ENCODE results near the gene P4HA2. TPM values are rescaled to one million over a fixed set of nuclear protein-coding genes. Genes with fewer than 3 reads are reported as not detected.
A peak's percentile ranks its signal among the peaks of the same experiment; 100 is the strongest.

P4HA2 gene
- total RNA-seq, 1 donor from 2014 or later, result 190 TPM

GRCh38 chr5:132268769-132269551 lies 41.3 kb upstream of the P4HA2 start:
- no peak for TF ChIP-seq CTCF (IDR thresholded peaks at IDR 0.05; ENCODE audit: insufficient read depth, low read length, severe bottlenecking)
- no peak overlapping the region for H3K4me3 ChIP-seq (ENCODE audit: low read depth, low read length)
- FAIRE-seq (no peak), DNase-seq (ENCODE audit: low read depth) (no peak)
- H3K36me3 ChIP-seq (ENCODE audit: control insufficient read depth, insufficient read depth, low read length), result peaks cover 23% of the 10 kb centered on the region
- H3K27me3 ChIP-seq (ENCODE audit: control insufficient read depth, insufficient read depth, low read length), result no peaks in the 10 kb centered on the region

- DNase-seq (ENCODE audit: low read depth) (no peak), FAIRE-seq (peak; percentile 40)
- no peak for TF ChIP-seq CTCF (IDR thresholded peaks at IDR 0.05; ENCODE audit: insufficient read depth, low read length, severe bottlenecking)
Observed at GRCh38 chr5:132267931-132268768, 40.5 kb upstream of the P4HA2 start.

GRCh38 chr5:132267166-132267739 lies 39.6 kb upstream of the P4HA2 start:
- Histone ChIP-seq H3K27me3 (ENCODE audit: control insufficient read depth, insufficient read depth, low read length) (no peaks in the 10 kb centered on the region), H3K36me3 (ENCODE audit: control insufficient read depth, insufficient read depth, low read length) (peaks cover 24% of the 10 kb centered on the region), H3K4me3 (ENCODE audit: low read depth, low read length) (no peak overlapping the region)
- no peak for TF ChIP-seq CTCF (IDR thresholded peaks at IDR 0.05; ENCODE audit: insufficient read depth, low read length, severe bottlenecking)
- FAIRE-seq (no peak), DNase-seq (ENCODE audit: low read depth) (no peak)

More at GRCh38 chr5:132267931-132268768, 40.5 kb upstream of the P4HA2 start:
- Histone ChIP-seq H3K36me3 (ENCODE audit: control insufficient read depth, insufficient read depth, low read length) (peaks cover 23% of the 10 kb centered on the region), H3K27me3 (ENCODE audit: control insufficient read depth, insufficient read depth, low read length) (no peaks in the 10 kb centered on the region), H3K4me3 (ENCODE audit: low read depth, low read length) (no peak overlapping the region)

GRCh38 chr5:132266836-132267160 lies 39.1 kb upstream of the P4HA2 start:
- TF ChIP-seq CTCF (IDR thresholded peaks at IDR 0.05; ENCODE audit: insufficient read depth, low read length, severe bottlenecking), result no peak
- no peak for FAIRE-seq
- Histone ChIP-seq H3K36me3 (ENCODE audit: control insufficient read depth, insufficient read depth, low read length) (peaks cover 20% of the 10 kb centered on the region), H3K4me3 (ENCODE audit: low read depth, low read length) (no peak overlapping the region), H3K27me3 (ENCODE audit: control insufficient read depth, insufficient read depth, low read length) (no peaks in the 10 kb centered on the region)
- DNase-seq (ENCODE audit: low read depth), result no peak

- H3K27me3 ChIP-seq (ENCODE audit: control insufficient read depth, insufficient read depth, low read length), result no peaks in the 10 kb centered on the region
- no peak overlapping the region for H3K4me3 ChIP-seq (ENCODE audit: low read depth, low read length)
- TF ChIP-seq CTCF (IDR thresholded peaks at IDR 0.05; ENCODE audit: insufficient read depth, low read length, severe bottlenecking), result no peak
- peak; percentile 76 for FAIRE-seq
- DNase-seq (ENCODE audit: low read depth), result no peak
- H3K36me3 ChIP-seq (ENCODE audit: control insufficient read depth, insufficient read depth, low read length), result peaks cover 18% of the 10 kb centered on the region
Observed at GRCh38 chr5:132266031-132266835, 38.6 kb upstream of the P4HA2 start.
